Left renal cortex interstitium (tissue), 4 donors: Measurements from ENCODE around the gene ZNF580. TPM values are rescaled to one million over a fixed set of nuclear protein-coding genes. Genes with fewer than 3 reads are reported as not detected.
A peak's percentile ranks its signal among the peaks of the same experiment; 100 is the strongest.

Source experiments
- DNase-seq, 4 donors: peaks; one replicate each; pipeline ENCODE4 v3.0.0-alpha.2; 2013; ENCODE audit warnings: low read depth in 4 of 4, low spot score in 2 of 4, missing footprints in 1 of 4
- polyA plus RNA-seq, 4 donors: library from polyadenylated mRNA; unstranded; fragments of 120-200 nt; gene quantifications; one replicate each; pipeline ENCODE4 v1.2.1, GENCODE V29; 2013; ENCODE audit not compliant: insufficient read length in 4 of 4

Gene ZNF580
- polyA plus RNA-seq, 4 donors: 33.8 to 67.1 (median 51.7) TPM

- no peak for DNase-seq
Observed at GRCh38 chr19:55622242-55622969, 18.4 kb upstream of the ZNF580 start.

DNA sequence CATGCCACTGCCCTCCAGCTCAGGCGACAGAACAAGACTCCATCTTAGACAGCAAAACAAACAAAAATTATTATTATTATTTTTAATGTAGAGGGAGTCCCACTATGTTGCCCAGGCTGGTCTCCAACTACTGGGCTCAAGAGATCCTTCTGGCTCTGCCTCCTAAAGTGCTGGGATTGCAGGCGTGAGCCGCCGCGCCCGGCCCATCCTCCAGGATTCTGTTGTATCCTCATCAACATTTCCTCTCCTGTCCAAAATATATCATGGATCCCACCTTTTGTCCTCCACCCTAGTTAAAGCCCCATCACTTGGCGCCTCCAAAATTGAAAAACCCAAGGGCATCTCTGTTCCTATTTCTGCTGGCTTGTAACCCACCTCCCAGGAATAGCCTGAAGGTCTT, 17.7 kb upstream of the ZNF580 start:
- DNase-seq: no peak

DNA sequence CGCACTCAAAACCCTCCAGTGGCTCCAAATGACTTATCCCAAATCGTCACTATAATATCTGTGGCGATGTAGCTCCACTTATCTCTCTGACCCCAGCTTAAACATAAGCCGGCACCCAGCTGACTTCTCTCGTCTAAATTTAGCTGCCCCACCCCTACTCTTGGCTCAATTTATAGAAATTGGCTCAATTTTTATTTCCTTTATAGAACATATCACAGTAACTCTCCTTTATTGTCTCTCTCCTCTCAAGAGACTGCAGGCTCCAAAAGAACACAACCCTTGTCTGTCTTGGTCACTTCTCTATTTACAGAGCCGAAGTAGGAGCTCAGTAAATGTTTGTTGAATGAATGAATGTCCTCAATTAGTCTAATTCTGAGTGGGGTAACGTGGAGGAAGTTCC, 17.2 kb upstream of the ZNF580 start:
- DNase-seq: no peak

GRCh38 chr19:55624109-55625003, 16.4 kb upstream of the ZNF580 start, which contains the start of gene ZNF784:
Gene ZNF784 (minus strand): TSS chr19:55624566. CDS start chr19:55624561, 5 bp downstream.
- peak in 1 of 4 donors; percentile 82 for DNase-seq

- no peak for DNase-seq
Observed at GRCh38 chr19:55625004-55625326, 15.8 kb upstream of the ZNF580 start.

DNA sequence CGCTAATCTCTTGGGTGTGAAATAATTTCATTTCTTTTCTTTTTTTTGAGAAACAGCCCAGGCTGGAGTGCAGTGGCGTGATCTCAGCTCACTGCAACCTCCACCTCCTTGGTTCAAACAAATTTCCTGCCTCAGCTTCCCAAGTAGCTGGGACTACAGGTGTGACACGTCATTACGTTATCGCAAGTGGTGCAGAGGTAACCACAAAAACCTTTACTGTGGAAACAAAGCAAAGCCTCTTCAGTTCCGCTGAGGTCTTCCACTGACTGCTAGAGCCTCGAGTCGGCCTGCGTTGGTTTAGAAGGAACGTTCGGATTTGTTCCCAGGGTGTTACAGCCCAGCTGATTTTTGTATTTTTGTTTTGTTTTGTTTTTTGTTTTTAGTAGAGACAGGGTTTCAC, 14.5 kb upstream of the ZNF580 start:
- no peak for DNase-seq

DNA sequence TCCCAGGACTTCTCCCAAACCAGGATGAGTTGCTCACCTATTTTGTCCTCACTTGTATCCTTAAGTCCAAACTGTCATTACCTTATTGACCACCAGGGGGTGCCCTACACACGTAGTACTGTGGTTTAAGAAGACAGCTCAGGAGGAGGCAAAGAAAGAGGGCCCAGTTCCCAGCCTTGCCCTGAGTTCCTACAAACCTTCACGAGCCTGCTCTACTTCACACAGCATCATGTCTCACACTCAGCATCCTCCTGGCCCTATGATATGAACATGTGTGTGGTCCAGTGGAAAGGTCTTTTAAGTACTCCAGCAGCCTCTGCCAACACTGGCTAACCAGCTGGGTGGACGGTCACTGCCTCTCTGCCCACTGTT, 8.4 kb upstream of the ZNF580 start:
- DNase-seq: peak in 2 of 4 donors; percentile 79 to 89

GRCh38 chr19:55633861-55634260, 6.9 kb upstream of the ZNF580 start:
- DNase-seq: no peak

GRCh38 chr19:55635334-55635717, 5.5 kb upstream of the ZNF580 start:
- no peak for DNase-seq

- no peak for DNase-seq
Observed at GRCh38 chr19:55635856-55636440, 4.9 kb upstream of the ZNF580 start.

DNA sequence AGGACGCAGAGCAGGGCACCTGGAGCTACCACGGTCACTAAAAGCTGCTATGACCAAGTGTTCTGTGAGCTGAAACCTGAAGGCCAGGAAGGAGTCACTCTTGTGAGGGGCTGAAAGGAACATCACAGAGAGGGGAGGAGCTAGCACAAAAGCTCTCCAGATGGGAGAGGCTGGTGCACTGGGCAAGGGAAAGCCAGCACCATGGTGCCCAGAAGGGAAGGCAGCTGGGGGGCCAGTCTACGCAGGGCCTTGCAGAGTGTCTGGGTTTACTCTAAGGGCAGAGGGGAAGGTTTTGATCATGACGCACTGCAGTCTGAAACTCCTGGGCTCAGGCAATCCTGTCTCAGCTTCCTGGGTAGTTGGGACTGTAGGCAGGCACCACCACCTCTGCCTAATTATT, 4.1 kb upstream of the ZNF580 start:
- DNase-seq: no peak

GRCh38 chr19:55637534-55637933, 3.3 kb upstream of the ZNF580 start:
- DNase-seq: no peak

- DNase-seq: no peak
Observed at GRCh38 chr19:55638864-55639359, 1.9 kb upstream of the ZNF580 start.

DNA sequence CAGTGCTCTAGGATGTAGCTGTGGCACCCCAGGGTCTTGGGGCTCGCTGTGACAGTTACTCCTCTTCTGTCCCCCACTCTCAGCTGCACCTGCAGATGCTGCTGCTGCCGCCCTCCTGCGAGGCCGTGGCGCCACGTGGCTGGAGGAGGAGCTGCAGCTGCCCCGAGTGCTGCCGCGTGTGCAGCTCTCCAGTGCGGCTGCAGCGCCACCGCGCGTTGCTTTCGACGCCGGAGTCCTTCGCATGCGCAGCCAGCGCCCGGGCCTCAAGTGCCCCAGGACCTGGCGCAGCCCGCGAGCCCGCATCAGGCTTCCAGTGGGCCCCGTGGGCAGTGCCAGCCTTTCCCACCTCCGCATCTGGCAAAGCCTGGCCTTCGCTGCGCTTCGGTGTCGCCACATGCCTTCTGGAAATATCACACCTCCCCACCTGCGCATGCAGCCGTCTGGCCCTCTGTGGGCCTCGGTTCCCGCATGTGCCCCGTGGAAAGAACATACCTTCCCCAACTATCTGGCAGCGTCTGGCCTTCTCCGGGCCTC, 692 bp upstream of the ZNF580 start:
- DNase-seq: peak in 1 of 4 donors; percentile 49

DNA sequence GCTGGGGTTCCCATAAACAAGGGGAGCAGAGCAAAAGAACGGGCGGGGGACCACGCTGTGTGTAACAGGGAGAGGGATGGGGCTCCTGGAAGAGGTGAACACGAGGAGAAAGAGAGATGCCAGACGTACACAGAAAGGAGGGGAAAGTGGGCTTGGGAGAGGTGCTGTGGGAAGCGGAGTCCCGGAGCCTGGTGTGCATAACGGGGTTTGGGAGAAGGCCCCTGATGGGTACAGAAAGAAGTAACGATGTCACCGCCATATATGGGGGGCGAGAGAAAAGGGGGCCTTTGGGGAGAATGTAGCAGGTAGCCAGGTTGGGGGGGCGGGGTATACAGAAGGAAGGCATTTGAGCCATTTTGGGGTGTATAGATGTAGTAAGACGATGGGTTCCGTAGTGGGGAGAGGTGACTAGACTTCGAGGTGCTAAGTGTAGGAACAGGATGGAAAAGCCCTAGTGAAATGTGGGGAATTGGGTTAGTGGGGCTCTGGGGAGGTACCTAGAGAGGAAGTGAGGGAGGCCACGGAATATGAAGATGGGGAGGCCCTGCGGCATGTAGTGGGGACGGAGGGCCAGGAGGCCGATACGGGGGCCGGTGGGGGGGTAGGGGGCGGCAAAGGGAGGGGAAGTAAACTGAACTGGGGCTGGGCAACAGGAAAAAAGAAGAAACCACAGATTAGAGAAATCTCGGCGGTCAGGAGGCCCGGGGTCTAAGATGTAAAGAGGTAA, 787 bp downstream of the ZNF580 start:
- DNase-seq: no peak

DNA sequence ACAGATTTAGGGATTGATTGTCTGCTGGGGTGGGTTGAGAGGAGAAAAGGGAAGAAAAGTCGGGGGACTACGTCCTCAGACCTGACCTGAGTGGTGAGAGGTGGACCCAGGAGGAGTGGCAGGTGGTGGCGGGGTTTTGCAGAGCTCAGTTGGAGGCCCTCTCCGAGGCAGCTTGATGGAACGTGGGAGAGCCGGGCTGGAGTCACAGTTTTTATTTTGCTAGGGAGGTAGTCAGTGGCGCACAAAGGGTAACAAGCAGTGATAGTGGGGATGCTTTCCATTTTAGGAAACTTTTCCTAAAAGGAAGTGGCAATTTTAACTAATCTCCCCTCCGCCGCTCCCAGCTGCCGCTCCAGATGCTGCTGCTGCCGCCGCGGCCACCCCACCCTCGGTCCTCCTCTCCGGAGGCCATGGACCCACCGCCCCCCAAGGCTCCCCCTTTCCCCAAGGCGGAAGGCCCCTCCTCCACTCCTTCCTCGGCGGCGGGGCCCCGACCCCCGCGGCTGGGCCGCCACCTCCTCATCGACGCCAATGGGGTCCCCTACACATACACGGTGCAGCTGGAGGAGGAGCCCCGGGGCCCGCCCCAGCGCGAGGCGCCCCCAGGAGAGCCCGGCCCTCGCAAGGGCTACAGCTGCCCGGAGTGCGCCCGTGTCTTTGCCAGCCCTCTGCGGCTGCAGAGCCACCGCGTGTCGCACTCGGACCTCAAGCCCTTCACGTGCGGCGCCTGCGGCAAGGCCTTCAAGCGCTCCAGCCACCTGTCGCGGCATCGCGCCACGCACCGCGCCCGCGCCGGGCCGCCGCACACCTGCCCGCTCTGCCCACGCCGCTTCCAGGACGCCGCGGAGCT, 1.6 kb downstream of the ZNF580 start:
- no peak for DNase-seq

DNA sequence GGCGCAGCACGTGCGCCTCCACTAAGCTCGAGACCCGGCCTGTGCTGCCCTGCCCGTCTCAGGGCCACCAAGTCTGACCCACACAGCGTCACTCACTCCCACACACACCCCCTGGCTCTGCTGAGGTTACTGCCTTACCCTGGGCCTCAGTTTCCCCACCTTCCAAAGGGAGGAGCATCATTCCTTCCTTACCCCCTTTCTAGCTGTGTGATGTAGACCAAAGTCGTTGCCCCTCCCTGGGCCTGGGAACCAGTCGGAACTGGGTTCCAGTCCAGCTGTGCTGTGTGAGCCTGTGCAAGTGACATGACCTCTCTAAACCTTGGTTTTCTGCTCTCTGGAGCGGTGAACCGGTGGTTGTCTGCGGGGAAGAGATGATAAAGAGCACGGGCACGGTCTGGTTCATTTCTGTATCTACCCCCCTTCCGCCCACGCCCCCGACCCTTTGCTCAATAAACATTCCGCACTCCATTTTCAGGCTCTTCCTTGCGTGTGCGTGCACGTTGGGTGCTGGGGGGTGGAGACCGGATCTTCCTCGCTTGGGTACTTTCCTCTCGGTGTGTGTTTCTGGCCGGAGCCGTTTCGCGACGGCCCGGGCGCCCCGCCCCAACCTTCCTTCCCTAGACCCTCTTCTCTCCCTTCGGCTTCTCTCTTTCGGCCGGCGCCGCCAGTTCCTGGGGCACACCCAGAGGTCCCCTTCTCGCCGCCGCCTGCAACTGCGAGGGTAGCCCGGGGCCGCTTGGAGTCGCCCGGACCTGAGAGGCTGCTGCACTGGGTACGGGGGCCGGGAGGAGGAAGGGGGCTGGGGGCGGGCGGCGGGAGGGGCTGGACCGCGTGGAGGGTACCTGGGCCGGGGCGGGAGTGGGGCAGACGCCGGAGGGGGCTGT, 2.4 kb downstream of the ZNF580 start, which contains the start of gene ZNF581:
Gene ZNF581 (plus strand): TSS at position 647 of the 884 bp plus-strand sequence. CDS start 923 bp downstream, outside the sequence.
- DNase-seq: peak in 1 of 4 donors; percentile 44

DNA sequence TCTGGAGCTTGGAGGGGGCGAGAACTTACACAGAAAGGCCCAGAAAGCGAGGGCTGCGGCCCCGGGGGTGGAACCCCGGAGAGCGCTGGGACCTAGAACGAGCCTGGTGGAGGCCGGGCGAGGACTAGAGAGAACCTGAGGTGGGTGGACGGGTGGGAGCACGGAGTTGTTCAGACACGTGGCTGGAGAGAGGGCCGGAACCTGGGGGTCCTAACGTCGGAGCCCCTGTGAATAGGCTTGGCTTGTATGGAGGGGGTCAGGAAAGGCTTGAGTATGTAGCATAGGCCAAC, 3.0 kb downstream of the ZNF580 start:
- no peak for DNase-seq
